ENCODE data around the gene SFXN4. TPM values are rescaled to one million over a fixed set of nuclear protein-coding genes. Genes with fewer than 3 reads are reported as not detected.

Gene SFXN4
- total and polyA plus RNA-seq, 2 of the 13 experiments (the other 11 are each of a cell fraction or from before 2014, with no cell fraction given), result 47.7 to 64.9 TPM

DNA sequence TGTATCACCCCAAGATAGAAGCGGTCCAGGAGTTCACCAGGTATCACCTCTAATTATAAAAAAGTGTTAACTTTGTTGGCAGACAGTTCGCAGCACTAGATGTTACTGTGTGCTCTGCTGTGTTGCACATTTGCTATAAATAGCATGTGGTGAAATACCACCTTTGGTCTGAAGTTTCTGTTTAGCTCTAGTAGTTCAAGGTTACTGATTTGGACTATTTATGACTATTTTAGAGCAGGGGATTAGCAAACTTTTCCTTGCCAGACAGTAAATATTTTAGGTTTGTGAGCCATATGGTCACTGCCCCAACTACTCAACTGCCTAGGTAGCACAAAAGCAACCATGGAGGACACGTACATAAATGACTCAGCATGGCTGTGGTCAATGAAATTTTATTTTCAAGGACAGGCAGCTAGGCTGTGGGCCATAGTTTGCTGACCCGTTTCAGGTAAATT lies 45.1 kb downstream of the SFXN4 start (continued):
- no peak for TF ChIP-seq ZBTB38 (CRISPR knock-in tag; IDR thresholded peaks at IDR 0.05)
- TF ChIP-seq ZNF260 (CRISPR knock-in tag; IDR thresholded peaks at IDR 0.05; ENCODE audit: borderline replicate concordance, low read depth), result no peak
- no peak for TF ChIP-seq ZNF879 (CRISPR knock-in tag; IDR thresholded peaks at IDR 0.05)
- no peak for TF ChIP-seq PRPF4 (IDR thresholded peaks at IDR 0.05; ENCODE audit: low read depth, low read length, poor library complexity, severe bottlenecking)
- no peak for TF ChIP-seq CC2D1A (CRISPR knock-in tag; IDR thresholded peaks at IDR 0.05)
- TF ChIP-seq NFE2L2 (IDR thresholded peaks at IDR 0.05; ENCODE audit: low read length), result peak; percentile 96
- peak; percentile 68; the same call in 1 of the 2 replicates for TF ChIP-seq YEATS4 (CRISPR knock-in tag; IDR thresholded peaks at IDR 0.05; ENCODE audit: borderline replicate concordance)
- TF ChIP-seq ARID2 (CRISPR knock-in tag; IDR thresholded peaks at IDR 0.05; ENCODE audit: borderline replicate concordance), result no peak
- TF ChIP-seq BCL3 (CRISPR knock-in tag; IDR thresholded peaks at IDR 0.05), result no peak
- TF ChIP-seq ZFAT (CRISPR knock-in tag; conservative IDR thresholded peaks at IDR 0.05), result no peak
- TF ChIP-seq CEBPZ (IDR thresholded peaks at IDR 0.05; ENCODE audit: low read length), result no peak
- no peak for TF ChIP-seq ATAD3A (CRISPR knock-in tag; IDR thresholded peaks at IDR 0.05)
- no peak for TF ChIP-seq THAP9 (CRISPR knock-in tag; IDR thresholded peaks at IDR 0.05; ENCODE audit: borderline replicate concordance)
- no peak for TF ChIP-seq HNRNPH1 (optimal IDR thresholded peaks at IDR 0.05; ENCODE audit: low read depth, low read length)
- no peak for TF ChIP-seq TMF1 (CRISPR knock-in tag; IDR thresholded peaks at IDR 0.05; ENCODE audit: low read depth)
- peak; percentile 70; the same call in 1 of the 2 replicates for TF ChIP-seq ZNF557 (CRISPR knock-in tag; IDR thresholded peaks at IDR 0.05)
- peak; percentile 83; the same call in 1 of the 2 replicates for TF ChIP-seq HOXA3 (CRISPR knock-in tag; IDR thresholded peaks at IDR 0.05)
- no peak for TF ChIP-seq TEF (CRISPR knock-in tag; IDR thresholded peaks at IDR 0.05)
- 0 out of 2 replicates have a peak, but pooled peaks have one; percentile 38 for TF ChIP-seq ZBTB21 (CRISPR knock-in tag; IDR thresholded peaks at IDR 0.05)
- TF ChIP-seq XBP1 (CRISPR knock-in tag; IDR thresholded peaks at IDR 0.05), result peak; percentile 58; the same call in 1 of the 2 replicates
- TF ChIP-seq ZNF709 (CRISPR knock-in tag; IDR thresholded peaks at IDR 0.05), result no peak
- TF ChIP-seq KLF9 (CRISPR knock-in tag; IDR thresholded peaks at IDR 0.05; ENCODE audit: low read depth), result no peak
- no peak for TF ChIP-seq ZNF549 (CRISPR knock-in tag; IDR thresholded peaks at IDR 0.05)
- no peak for TF ChIP-seq PTBP1 (IDR thresholded peaks at IDR 0.05; ENCODE audit: low read depth, low read length, poor library complexity, severe bottlenecking)
- TF ChIP-seq ZMYM2 (CRISPR knock-in tag; IDR thresholded peaks at IDR 0.05), result peak; percentile 71; the same call in 1 of the 2 replicates
